A204.1 (cell line): ENCODE measurements around the gene ORM1.

Source experiments
- FAIRE-seq: peaks from 2 replicates; lab custom pipeline; 2012; peaks lifted over from hg19 to GRCh38; lab: Jason Lieb, UNC

The ORM1 gene

GRCh38 chr9:114367366-114367765 is 44.5 kb downstream of the ORM1 start:
- FAIRE-seq = no peak

GRCh38 chr9:114367772-114368569 is 45.1 kb downstream of the ORM1 start:
- no peak for FAIRE-seq

- no peak for FAIRE-seq
Measured at GRCh38 chr9:114369216-114370130, 46.6 kb downstream of the ORM1 start.

- no peak for FAIRE-seq
Measured at GRCh38 chr9:114370251-114370967, 47.5 kb downstream of the ORM1 start.

GRCh38 chr9:114370968-114371320 is 48.0 kb downstream of the ORM1 start:
- FAIRE-seq = no peak

GRCh38 chr9:114371343-114371944 is 48.5 kb downstream of the ORM1 start:
- FAIRE-seq = no peak

GRCh38 chr9:114371973-114372917 is 49.3 kb downstream of the ORM1 start:
- FAIRE-seq = no peak

GRCh38 chr9:114372921-114373448 is 50.1 kb downstream of the ORM1 start:
- no peak for FAIRE-seq

- FAIRE-seq = no peak
Measured at GRCh38 chr9:114373960-114374730, 51.2 kb downstream of the ORM1 start.

- no peak for FAIRE-seq
Measured at GRCh38 chr9:114374936-114375335, 52.0 kb downstream of the ORM1 start.

- FAIRE-seq = no peak
Measured at GRCh38 chr9:114375386-114376175, 52.7 kb downstream of the ORM1 start.
